ENCODE data around the gene ICAM3. TPM values are rescaled to one million over a fixed set of nuclear protein-coding genes. Genes with fewer than 3 reads are reported as not detected.

ICAM3 gene
- total RNA-seq, 1 donor: 8.5 TPM

GRCh38 chr19:10318807-10319682 lies 20.4 kb downstream of the ICAM3 start:
- no peak for TF ChIP-seq CTCF (IDR thresholded peaks at IDR 0.05; ENCODE audit: insufficient read depth, low read length)
- DNase-seq (ENCODE audit: low read depth): no peak
- H3K4me3 ChIP-seq (ENCODE audit: low read depth, low read length): no peak overlapping the region

- TF ChIP-seq CTCF (IDR thresholded peaks at IDR 0.05; ENCODE audit: insufficient read depth, low read length): no peak
- no peak for DNase-seq (ENCODE audit: low read depth)
Measured at GRCh38 chr19:10317857-10318462, 21.5 kb downstream of the ICAM3 start.

GRCh38 chr19:10317045-10317856 lies 22.2 kb downstream of the ICAM3 start:
- DNase-seq (ENCODE audit: low read depth): no peak
- TF ChIP-seq CTCF (IDR thresholded peaks at IDR 0.05; ENCODE audit: insufficient read depth, low read length): no peak
- H3K4me3 ChIP-seq (ENCODE audit: low read depth, low read length): no peak overlapping the region

More at GRCh38 chr19:10317857-10318462, 21.5 kb downstream of the ICAM3 start:
- H3K4me3 ChIP-seq (ENCODE audit: low read depth, low read length): no peak overlapping the region

- DNase-seq (ENCODE audit: low read depth): no peak
- no peak for TF ChIP-seq CTCF (IDR thresholded peaks at IDR 0.05; ENCODE audit: insufficient read depth, low read length)
- no peak overlapping the region for H3K4me3 ChIP-seq (ENCODE audit: low read depth, low read length)
Measured at GRCh38 chr19:10316229-10317044, 23.0 kb downstream of the ICAM3 start.

- DNase-seq (ENCODE audit: low read depth): peak; percentile 77
- peak within 1 kb of the TSS; percentile 96 for H3K4me3 ChIP-seq (ENCODE audit: low read depth, low read length)
- no peak for TF ChIP-seq CTCF (IDR thresholded peaks at IDR 0.05; ENCODE audit: insufficient read depth, low read length)
Measured at GRCh38 chr19:10315335-10316214, 23.8 kb downstream of the ICAM3 start, which contains the start of gene FDX2. Gene FDX2, minus strand, starts transcription at chr19:10316015. Its CDS starts 19 bp downstream, at chr19:10315996.
